ENCODE data around the gene SLC6A1. TPM values are rescaled to one million over a fixed set of nuclear protein-coding genes. Genes with fewer than 3 reads are reported as not detected.
"Not testable (repeated sequence)": the region's sequence is repeated elsewhere in the genome, so short reads cannot be mapped to it uniquely, and the experiment has no call there.

Gene SLC6A1
- total RNA-seq, 2 donors from 2014 or later = 1.1 to 1.2 TPM

DNA sequence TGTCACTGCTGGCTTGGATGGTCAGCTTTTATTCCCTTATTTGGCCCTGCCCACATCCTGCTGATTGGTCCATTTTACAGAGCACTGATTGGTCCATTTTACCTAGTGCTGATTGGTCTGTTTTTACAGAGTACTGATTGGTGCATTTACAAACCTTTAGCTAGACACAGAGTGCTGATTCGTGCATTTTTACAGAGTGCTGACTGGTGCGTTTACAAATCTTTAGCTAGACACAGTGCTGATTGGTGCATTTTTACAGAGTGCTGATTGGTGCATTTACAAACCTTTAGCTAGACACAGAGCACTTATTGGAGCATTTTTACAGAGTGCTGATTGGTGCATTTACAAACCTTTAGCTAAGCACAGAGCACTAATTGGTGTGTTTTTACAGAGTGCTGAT, 82.6 kb downstream of the SLC6A1 start:
- DNase-seq; ATAC-seq; intact Hi-C loops (cut with DNase I): not testable (repeated sequence)

DNA sequence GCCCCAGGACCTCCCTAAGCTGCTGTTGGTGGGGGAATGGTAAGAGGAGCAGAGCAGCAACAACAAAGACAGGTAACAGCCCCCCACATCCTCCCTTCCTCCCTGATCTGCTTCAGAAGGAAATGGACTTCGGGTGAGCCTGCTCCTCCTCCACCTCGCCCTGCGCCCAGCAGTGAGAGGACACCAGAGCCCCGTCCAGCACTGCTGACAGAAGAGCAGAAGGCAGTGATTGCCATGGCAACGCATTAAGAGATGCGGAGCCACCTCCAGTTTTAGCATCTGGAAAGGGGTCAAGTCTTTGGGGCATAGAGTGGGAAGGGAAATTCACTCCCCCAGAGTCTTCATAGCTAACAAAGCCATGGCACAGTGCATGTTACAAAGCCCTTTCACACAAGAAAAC, 84.2 kb downstream of the SLC6A1 start:
- no peak for DNase-seq
- ATAC-seq = no peak
- intact Hi-C loops (cut with DNase I) = no loop called here

DNA sequence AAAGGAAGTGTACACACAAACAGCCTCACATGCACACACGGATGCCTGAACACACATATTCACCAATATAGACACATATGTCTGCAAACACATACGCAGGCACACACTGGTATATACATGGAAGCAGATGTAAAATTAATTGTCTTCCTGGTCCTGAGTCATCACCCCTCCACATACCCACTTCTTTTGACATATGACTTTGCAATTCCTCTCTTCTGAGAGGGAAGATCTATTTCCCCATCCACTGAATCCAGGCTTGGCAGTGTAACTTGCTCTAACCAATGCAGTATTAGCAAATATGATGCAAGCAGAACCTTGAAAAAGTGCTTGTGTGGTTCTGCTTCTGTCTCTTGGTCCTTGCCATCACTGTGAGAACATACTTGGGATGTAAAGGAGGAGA, 84.9 kb downstream of the SLC6A1 start:
- ATAC-seq (peak in 1 of 2 donors; percentile 50), DNase-seq (no peak)
- intact Hi-C loops (cut with DNase I) = no loop called here

DNA sequence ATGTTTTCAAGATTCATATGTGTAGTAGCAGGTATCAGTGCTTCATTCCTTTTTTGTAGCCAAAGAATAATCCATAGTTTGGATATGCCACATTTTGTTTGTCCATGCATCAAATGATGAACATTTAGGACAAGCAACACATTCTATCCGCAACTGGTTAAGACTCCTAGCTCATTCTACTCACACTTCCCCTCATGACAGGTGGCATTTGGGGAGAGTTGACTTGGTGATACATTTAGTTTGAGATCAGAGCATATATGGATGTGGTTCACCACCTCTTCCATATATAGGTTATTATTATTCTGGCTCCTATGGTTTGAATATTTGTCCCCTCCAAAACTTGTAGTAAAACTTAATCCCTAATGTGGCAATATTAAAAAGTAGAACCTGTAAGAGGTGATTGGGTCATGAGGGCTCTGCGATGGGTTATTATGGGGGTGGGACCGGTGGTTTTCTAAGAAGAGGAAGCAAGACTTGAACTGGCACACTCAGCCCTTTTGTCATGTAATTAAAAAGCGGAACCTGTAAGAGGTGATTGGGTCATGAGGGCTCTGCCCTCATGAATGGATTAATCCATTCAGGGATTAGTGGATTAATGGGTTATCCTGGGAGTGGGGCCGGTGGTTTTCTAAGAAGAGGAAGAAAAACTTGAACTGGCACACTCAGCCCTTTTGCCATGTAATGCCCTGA, 86.4 kb downstream of the SLC6A1 start:
- peak in 1 of 2 donors; percentile 43 for ATAC-seq
- intact Hi-C loops (cut with DNase I) = no loop called here
- no peak for DNase-seq

DNA sequence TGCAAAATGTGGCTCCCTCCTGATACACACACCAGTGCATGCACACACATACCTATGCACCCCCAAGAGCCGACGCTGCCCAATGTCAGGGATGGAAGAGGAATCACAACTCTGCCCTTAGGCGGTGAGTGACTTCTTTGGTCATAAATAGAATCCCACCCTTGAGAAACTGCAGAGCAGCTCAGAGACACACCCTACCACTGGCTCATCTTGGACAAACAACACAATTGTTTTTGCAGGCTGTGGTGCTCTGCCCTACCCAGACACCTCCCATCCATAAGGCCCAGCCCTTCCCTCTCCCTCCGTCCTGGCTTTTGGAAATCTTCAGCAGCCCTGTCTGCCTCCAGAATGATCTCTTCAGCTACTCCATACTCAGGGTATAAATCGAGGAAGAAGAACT, 87.9 kb downstream of the SLC6A1 start:
- intact Hi-C loops (cut with DNase I) = no loop called here
- no peak for DNase-seq
- no peak for ATAC-seq

DNA sequence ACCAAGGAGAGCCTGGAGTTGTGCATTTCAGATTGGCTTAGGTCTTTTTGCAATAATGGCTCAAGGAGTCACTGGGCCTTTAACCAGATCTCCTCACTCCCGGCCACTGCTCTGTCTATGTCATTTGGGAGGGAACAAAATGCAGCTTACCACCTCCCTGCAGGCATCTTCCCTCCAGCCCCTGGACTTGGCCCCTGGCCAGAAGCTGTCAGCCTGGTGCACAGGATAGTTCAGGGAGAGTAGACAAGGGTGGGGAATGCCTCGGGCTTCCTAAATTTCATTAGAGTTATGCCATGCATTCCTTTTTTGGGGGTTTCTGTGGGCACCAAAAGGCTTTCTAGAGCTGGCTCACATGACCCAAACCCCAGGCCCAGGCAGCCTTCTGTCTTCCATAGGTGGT, 91.5 kb downstream of the SLC6A1 start:
- intact Hi-C loops (cut with DNase I) = no loop called here
- DNase-seq (no peak), ATAC-seq (peak in 1 of 2 donors; percentile 26)

DNA sequence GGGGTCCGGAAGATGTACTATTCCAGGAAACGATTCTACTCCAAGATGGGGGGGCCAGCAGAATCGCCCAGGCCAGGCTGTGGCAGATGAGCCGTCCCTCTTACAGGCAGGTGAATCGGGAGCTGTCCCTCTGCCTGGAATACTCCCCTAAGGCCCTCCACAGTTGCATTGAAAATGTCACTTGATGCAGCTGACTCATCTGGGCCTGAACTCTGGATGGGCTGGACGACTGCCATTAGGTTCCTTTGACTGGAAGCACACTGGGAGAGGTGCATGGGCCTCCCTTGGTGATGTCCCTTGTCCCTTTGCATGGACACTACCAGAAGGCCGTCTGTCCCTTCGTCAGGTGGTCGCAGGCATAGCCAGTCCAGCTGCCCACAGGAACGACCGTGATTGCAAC, 92.1 kb downstream of the SLC6A1 start:
- peak in 1 of 2 donors; percentile 15 for ATAC-seq
- intact Hi-C loops (cut with DNase I) = no loop called here
- no peak for DNase-seq

DNA sequence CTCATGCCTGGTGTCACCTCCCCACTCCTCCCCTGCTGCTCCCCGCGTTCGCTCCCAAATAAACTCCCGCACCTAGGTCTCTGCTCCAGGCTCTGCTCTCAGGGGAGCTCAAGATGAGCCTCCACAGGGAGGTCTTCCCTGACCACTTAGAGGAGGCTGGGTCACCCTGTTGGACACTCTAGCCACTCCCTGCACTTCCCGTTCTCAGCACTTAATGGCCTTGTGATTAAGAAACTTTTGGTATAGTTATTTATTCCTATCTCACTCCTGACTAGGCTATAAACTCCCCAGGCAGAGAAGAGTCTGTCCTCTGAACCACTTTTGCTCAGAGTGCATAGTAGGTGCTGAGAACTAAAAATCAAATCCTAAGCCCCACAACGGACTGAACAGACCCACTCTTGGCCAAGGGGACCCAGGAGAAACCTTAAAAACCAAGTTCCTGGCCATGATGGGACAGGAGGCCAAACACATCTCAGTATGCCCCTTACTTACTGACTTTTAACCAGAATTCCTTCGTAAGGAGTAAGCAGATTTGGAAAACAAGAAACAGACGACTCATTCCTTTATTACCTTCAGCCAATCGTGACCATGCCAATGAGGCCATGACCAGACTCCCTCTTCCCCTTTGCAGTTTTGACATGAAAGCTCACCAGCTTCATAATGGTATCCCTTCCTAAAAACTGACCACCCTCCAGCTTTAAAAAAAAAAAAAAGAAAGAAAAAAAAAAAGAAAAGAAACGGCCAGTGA, 92.7 kb downstream of the SLC6A1 start:
- DNase-seq = no peak
- intact Hi-C loops (cut with DNase I) = no loop called here
- peak in 1 of 2 donors; percentile 19 for ATAC-seq

DNA sequence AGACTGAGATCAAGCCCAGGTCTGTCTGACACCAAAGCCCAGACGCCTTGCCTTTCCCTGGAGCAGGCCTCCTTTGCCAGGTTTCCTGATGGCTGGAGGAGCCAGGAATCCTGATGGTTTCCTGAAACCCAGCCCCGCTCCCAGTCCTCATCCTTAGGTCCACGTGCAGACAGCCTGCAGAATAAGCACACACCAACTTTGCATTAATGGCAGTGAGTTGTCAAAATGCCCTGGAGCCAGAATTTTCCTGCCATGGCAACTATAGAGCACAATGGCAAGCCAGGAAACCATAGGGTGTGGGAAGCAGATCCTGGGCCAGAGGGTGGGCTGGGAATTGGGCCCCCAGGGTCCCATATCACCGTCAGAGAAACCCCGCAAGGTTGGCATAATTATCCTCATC, 94.3 kb downstream of the SLC6A1 start:
- intact Hi-C loops (cut with DNase I) = no loop called here
- ATAC-seq (no peak), DNase-seq (no peak)

DNA sequence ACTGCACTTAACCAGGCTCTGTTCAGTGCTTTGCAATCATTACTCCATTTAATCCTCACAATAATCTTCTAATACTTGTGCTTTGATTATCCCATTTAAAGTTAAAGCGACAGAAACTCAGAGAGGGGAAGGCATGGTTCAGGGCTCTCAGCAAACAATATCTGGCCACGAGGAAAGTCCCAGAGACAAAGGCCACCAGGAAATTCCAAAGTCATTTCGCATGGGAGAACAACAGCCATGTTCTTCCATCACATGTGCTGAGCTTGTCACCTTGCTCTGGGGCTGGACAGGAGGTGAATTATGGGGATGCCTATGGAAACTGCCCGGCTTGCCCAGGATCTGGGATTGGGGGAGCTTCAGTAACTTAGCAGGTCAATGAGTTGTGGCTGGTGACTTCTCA, 95.5 kb downstream of the SLC6A1 start:
- intact Hi-C loops (cut with DNase I) = no loop called here
- no peak for ATAC-seq
- no peak for DNase-seq

DNA sequence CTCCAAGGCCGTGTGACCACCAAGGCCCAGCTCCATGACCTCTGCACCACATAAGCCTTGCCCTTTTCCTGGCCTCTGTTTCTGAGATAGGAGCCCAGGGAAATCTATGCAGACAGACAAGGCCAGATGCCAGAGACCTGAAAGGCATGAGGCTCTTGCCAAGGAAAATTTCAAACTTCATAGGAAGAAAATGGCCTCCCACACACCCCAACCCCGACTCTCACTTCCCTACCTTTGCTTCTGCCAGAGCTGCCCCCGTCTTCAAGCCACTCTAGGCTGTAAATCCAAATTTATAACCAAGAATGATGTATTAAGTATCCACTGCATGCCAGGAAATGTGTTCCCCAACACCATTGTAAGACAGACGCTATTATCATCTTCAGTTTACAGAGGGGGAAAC, 96.3 kb downstream of the SLC6A1 start:
- no peak for DNase-seq
- no peak for ATAC-seq
- intact Hi-C loops (cut with DNase I) = no loop called here

Other genes starting within 250 kb of the SLC6A1 start
- not detected for gene SLC6A11, start 176.5 kb upstream of the SLC6A1 start, total RNA-seq
- gene HRH1, start 161.7 kb downstream of the SLC6A1 start, total RNA-seq = 1 to 10 TPM; 3.0 to 3.5 TPM